Ovary (tissue), 3 donors: Measurements from ENCODE around the gene LARGE1.

ENCODE experiments used
- POLR2A ChIP-seq: fragments of 450-650 bp; IDR thresholded peaks from one replicate; pipeline ENCODE4 v1.6.1; 2017; ENCODE audit warnings: antibody characterized with exemption, mild to moderate bottlenecking, moderate library complexity
- TF ChIP-seq, protein P1 (sequence below), 3 donors: fragments of 450-650 bp in 2 of 3; fragments of 200-600 bp in 1 of 3; IDR thresholded peaks; one replicate each; pipeline versions ENCODE4 v1.5.1 to v1.8.0; 2016 to 2022; ENCODE audit warnings: antibody characterized with exemption in 3 of 3, mild to moderate bottlenecking in 1 of 3
- donor health status: DM: no; HTN: no; CAD: no.

GRCh38 chr22:33224841-33225240 lies 695.4 kb downstream of the LARGE1 start:
- TF ChIP-seq, protein P1, sequence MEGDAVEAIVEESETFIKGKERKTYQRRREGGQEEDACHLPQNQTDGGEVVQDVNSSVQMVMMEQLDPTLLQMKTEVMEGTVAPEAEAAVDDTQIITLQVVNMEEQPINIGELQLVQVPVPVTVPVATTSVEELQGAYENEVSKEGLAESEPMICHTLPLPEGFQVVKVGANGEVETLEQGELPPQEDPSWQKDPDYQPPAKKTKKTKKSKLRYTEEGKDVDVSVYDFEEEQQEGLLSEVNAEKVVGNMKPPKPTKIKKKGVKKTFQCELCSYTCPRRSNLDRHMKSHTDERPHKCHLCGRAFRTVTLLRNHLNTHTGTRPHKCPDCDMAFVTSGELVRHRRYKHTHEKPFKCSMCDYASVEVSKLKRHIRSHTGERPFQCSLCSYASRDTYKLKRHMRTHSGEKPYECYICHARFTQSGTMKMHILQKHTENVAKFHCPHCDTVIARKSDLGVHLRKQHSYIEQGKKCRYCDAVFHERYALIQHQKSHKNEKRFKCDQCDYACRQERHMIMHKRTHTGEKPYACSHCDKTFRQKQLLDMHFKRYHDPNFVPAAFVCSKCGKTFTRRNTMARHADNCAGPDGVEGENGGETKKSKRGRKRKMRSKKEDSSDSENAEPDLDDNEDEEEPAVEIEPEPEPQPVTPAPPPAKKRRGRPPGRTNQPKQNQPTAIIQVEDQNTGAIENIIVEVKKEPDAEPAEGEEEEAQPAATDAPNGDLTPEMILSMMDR (IDR thresholded peaks at IDR 0.05): no peak
- no peak for TF ChIP-seq POLR2A
